MG63 (cell line): ENCODE measurements around the gene KLK7. TPM values are rescaled to one million over a fixed set of nuclear protein-coding genes. Genes with fewer than 3 reads are reported as not detected.
"Not testable (repeated sequence)": the region's sequence is repeated elsewhere in the genome, so short reads cannot be mapped to it uniquely, and the experiment has no call there.

ENCODE experiments used
- DNase-seq: peaks from one replicate; pipeline ENCODE4 v3.0.0-alpha.2; 2020
- H3K27me3 ChIP-seq: fragments of 250-450 bp; sonication (Bioruptor Pico); 2 replicates; pipeline ENCODE4 v1.5.1; 2020; ENCODE audit warnings: mild to moderate bottlenecking, moderate library complexity
- H3K36me3 ChIP-seq: fragments of 250-450 bp; sonication (Bioruptor Pico); 2 replicates; pipeline ENCODE4 v1.5.1; 2020; ENCODE audit warnings: mild to moderate bottlenecking, moderate library complexity
- H3K4me3 ChIP-seq: fragments of 250-450 bp; sonication (Bioruptor Pico); 2 replicates; pipeline ENCODE4 v1.5.1; 2020; ENCODE audit warnings: mild to moderate bottlenecking, moderate library complexity
- H3K9me3 ChIP-seq: fragments of 250-450 bp; sonication (Bioruptor Pico); 2 replicates; pipeline ENCODE4 v1.5.1; 2020; ENCODE audit warnings: mild to moderate bottlenecking, moderate library complexity
- total RNA-seq: library from RNA; depleted of rRNA; stranded (reverse); fragments of >200 nt; shearing (Covaris generic); gene quantifications from 2 replicates; pipeline ENCODE4 v1.2.3, GENCODE V29; 2014; ENCODE audit warnings: low replicate concordance

KLK7 gene
- total RNA-seq, 1 experiment from 2014 or later, result 31.4 TPM

DNA sequence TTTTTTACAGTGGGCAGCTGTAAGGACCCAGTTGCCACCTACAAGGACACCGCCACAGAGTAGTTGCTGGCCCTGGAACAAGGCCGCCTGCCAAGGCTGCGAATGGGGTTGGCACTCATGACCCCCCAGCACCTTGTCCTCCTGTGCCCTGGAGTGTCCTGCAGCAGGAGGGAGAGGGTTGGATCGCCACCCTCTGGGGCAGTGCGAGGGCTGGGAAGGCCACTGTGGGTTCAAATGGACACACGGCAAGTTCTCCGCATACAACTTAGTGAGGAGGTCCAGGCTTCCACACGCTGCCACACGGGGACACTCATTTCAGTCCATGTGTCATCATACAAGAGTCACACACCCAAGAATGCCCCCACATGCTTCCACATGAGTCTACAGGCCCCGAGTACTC lies 16.7 kb upstream of the KLK7 start:
- Histone ChIP-seq H3K27me3 (peaks cover 29% of the 10 kb centered on the region), H3K36me3 (no peaks in the 10 kb centered on the region), H3K4me3 (no peak overlapping the region), H3K9me3 (no peaks in the 10 kb centered on the region)
- DNase-seq, result no peak

GRCh38 chr19:50998686-50999085 lies 15.0 kb upstream of the KLK7 start:
- no peak overlapping the region for H3K4me3 ChIP-seq
- peaks cover 26% of the 10 kb centered on the region for H3K27me3 ChIP-seq
- no peak for DNase-seq
- peaks cover 2% of the 10 kb centered on the region; the same call in 1 of the 2 replicates for H3K9me3 ChIP-seq
- no peaks in the 10 kb centered on the region for H3K36me3 ChIP-seq

DNA sequence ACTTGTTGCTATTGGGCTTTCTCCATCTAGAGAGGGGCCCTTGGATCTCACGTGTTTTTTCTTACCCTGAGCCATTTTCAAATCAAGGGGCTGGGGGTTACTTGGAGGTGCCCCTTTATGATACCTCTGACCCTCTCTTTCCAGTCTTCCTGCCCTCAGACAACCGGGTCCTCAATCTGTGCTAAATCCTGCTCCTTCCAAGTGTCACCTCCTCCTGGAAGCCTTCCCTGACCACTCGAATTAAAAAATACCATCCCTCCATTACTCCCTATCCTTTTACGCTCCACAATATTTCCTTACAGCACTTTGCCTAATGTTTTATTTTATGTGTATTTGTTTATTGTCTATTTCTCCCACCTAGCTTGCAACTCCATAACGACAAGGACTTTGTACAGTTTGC lies 14.3 kb upstream of the KLK7 start:
- Histone ChIP-seq H3K4me3 (no peak overlapping the region), H3K9me3 (peaks cover 2% of the 10 kb centered on the region; the same call in 1 of the 2 replicates), H3K36me3 (no peaks in the 10 kb centered on the region), H3K27me3 (peaks cover 26% of the 10 kb centered on the region)
- no peak for DNase-seq

DNA sequence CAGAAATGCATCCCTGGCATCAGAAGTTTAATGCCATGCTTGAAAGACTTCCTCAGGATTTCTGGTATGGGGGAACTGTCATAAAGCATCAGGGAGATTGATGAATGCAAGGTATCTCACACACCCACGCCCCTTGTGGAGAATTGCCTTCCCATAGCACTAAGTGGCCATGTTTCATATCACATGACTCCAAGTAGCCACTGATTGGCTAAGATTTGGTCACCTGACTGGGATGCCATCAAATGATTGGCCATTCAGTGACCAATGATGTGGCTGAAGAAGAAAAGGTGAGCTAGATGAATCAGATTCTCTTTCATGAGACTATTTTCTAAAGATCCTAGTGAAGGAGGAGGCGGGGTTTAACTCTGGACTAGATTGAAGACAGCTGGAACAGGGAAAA lies 10.4 kb upstream of the KLK7 start:
- Histone ChIP-seq H3K9me3 (peaks cover 8% of the 10 kb centered on the region; the same call in 1 of the 2 replicates), H3K27me3 (peaks cover 40% of the 10 kb centered on the region), H3K4me3 (no peak overlapping the region), H3K36me3 (no peaks in the 10 kb centered on the region)
- DNase-seq, result no peak

- Histone ChIP-seq H3K9me3 (peaks cover 8% of the 10 kb centered on the region; the same call in 1 of the 2 replicates), H3K27me3 (peaks cover 43% of the 10 kb centered on the region), H3K36me3 (no peaks in the 10 kb centered on the region), H3K4me3 (no peak overlapping the region)
- DNase-seq, result no peak
Measured at GRCh38 chr19:50992666-50993035, 8.9 kb upstream of the KLK7 start.

- H3K27me3 ChIP-seq, result peaks cover 28% of the 10 kb centered on the region
- not testable (repeated sequence) for H3K36me3 ChIP-seq, H3K4me3 ChIP-seq, H3K9me3 ChIP-seq, DNase-seq
Measured at GRCh38 chr19:50984416-50984815, 699 bp upstream of the KLK7 start.

DNA sequence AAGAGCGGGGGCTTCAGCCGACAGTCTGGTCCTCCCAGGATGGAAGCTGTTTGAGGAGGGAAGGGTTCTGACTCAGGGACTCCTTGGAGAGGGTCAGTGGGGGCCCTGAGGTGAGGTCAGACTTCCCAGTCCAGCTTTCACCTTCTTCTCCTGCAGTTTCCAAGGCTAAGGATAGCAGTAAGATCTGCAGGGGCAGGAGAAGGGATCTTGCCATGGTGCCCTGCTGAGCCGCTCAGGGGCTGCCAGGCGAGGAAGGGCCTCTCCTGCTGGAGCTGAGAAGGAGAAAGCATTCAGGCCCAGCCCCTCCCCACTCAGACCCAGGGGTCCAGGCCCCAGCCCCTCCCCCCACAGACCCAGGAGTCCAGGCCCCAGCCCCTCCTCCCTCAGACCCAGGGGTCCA lies 1.5 kb downstream of the KLK7 start:
- DNase-seq, result no peak
- H3K4me3 ChIP-seq, result no peak overlapping the region
- H3K27me3 ChIP-seq, result peaks cover 9% of the 10 kb centered on the region
- H3K36me3 ChIP-seq, result peaks cover 3% of the 10 kb centered on the region; the same call in 1 of the 2 replicates
- peaks cover 1% of the 10 kb centered on the region for H3K9me3 ChIP-seq

DNA sequence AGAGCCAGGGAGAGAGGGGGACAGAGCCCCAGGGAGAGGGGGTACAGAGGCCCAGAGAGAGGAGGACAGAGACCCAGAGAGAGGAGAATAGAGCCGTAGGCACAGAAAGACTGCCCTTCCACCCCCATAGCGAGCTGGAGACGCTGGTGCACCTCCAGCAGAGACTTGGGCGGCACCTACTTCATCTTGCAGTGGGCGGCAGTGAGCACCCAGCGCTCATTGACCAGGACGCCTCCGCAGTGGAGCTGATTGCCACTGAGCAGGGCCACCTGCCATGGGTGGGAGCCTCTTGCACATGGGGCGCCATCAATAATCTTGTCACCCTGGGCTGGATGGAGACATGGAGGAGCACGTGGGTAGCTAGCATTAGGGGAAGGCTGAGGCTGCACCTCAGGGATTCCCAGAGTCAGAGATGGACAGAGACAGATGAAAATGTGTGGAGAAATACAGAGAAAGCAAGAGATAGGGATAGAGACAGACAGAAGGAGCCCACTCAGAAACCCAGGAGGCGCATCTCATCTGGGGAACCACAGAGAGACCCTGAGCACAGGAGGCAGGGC lies 2.0 kb downstream of the KLK7 start:
- Histone ChIP-seq H3K4me3 (no peak overlapping the region), H3K27me3 (peaks cover 7% of the 10 kb centered on the region), H3K9me3 (no peaks in the 10 kb centered on the region; the same call in 1 of the 2 replicates), H3K36me3 (peaks cover 5% of the 10 kb centered on the region; the same call in 1 of the 2 replicates)
- DNase-seq, result no peak

DNA sequence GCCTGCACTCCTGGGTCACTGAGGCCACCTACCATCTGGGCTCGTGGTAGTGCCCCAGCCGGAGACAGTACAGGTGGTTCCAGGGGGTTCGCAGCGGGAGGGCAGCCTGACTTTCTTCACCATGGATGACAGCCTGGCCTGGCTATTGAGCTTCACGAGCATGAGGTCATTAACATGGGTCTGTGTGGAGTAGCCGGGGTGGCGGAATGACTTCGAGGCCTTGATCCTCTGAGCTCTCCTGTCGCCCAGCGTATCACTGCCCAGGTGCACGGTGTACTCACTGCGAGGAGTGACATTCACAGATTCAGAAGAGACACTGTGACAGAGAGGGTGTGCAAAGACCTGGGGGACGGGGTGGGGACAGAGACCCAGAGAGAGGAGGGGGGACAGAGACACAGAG lies 3.5 kb downstream of the KLK7 start:
- H3K9me3 ChIP-seq, result no peaks in the 10 kb centered on the region; the same call in 1 of the 2 replicates
- no peak overlapping the region for H3K4me3 ChIP-seq
- H3K36me3 ChIP-seq, result peaks cover 5% of the 10 kb centered on the region; the same call in 1 of the 2 replicates
- no peak for DNase-seq
- no peaks in the 10 kb centered on the region; the same call in none of the 2 replicates for H3K27me3 ChIP-seq

- Histone ChIP-seq H3K36me3 (peaks cover 5% of the 10 kb centered on the region; the same call in 1 of the 2 replicates), H3K27me3 (no peaks in the 10 kb centered on the region; the same call in none of the 2 replicates), H3K4me3 (no peak overlapping the region), H3K9me3 (no peaks in the 10 kb centered on the region; the same call in 1 of the 2 replicates)
- no peak for DNase-seq
Measured at GRCh38 chr19:50979758-50980157, 4.0 kb downstream of the KLK7 start.

- no peak for DNase-seq
- Histone ChIP-seq H3K9me3 (no peaks in the 10 kb centered on the region; the same call in 1 of the 2 replicates), H3K36me3 (peaks cover 5% of the 10 kb centered on the region; the same call in 1 of the 2 replicates), H3K27me3 (no peaks in the 10 kb centered on the region; the same call in none of the 2 replicates), H3K4me3 (no peak overlapping the region)
Measured at GRCh38 chr19:50978772-50979390, 4.8 kb downstream of the KLK7 start.

GRCh38 chr19:50977626-50978025 lies 6.1 kb downstream of the KLK7 start:
- no peaks in the 10 kb centered on the region; the same call in 1 of the 2 replicates for H3K9me3 ChIP-seq
- H3K4me3 ChIP-seq, result no peak overlapping the region
- no peaks in the 10 kb centered on the region; the same call in none of the 2 replicates for H3K27me3 ChIP-seq
- H3K36me3 ChIP-seq, result peaks cover 5% of the 10 kb centered on the region; the same call in 1 of the 2 replicates
- DNase-seq, result no peak

GRCh38 chr19:50975766-50976165 lies 8.0 kb downstream of the KLK7 start:
- Histone ChIP-seq H3K36me3 (peaks cover 5% of the 10 kb centered on the region; the same call in 1 of the 2 replicates), H3K4me3 (no peak overlapping the region), H3K27me3 (no peaks in the 10 kb centered on the region; the same call in none of the 2 replicates), H3K9me3 (no peaks in the 10 kb centered on the region; the same call in 1 of the 2 replicates)
- DNase-seq, result peak; percentile 61

- H3K27me3 ChIP-seq, result no peaks in the 10 kb centered on the region; the same call in none of the 2 replicates
- H3K36me3 ChIP-seq, result peaks cover 5% of the 10 kb centered on the region; the same call in 1 of the 2 replicates
- no peak for DNase-seq
- no peaks in the 10 kb centered on the region; the same call in 1 of the 2 replicates for H3K9me3 ChIP-seq
- no peak overlapping the region for H3K4me3 ChIP-seq
Measured at GRCh38 chr19:50974702-50975556, 8.8 kb downstream of the KLK7 start.

DNA sequence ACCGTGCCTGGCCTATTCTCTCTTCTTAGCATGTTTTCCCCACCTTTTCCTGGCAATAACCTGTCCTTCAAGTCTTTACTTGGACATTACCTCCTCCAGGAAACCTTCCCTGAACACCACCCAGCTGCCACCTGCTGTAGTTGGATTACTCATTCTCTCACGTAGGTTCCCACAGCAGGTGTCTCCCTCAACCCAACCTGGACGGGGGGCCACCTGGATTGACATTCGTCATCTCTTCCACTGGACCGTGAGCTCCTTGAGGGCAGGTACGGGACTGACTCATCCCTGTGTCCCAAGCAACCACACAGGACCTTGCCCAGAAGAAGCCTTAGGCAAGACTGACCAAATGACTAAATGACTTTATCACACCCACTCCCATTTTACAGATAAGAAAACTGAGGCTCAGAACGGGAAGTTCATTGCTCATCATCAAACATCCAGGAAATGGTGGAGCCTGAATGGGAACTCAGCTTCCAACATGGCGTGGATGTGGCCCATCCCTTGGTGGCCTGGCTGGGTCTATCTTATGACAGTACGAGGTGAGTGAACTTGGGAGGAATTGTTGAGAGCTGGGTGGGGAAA lies 10.8 kb downstream of the KLK7 start:
- Histone ChIP-seq H3K36me3 (peaks cover 5% of the 10 kb centered on the region; the same call in 1 of the 2 replicates), H3K9me3 (no peaks in the 10 kb centered on the region; the same call in 1 of the 2 replicates), H3K27me3 (no peaks in the 10 kb centered on the region), H3K4me3 (no peak overlapping the region)
- no peak for DNase-seq

GRCh38 chr19:50969810-50970209 lies 13.9 kb downstream of the KLK7 start:
- not testable (repeated sequence) for DNase-seq, H3K27me3 ChIP-seq, H3K9me3 ChIP-seq, H3K4me3 ChIP-seq, H3K36me3 ChIP-seq
